ENCODE results near the gene ZNF516.

- TF ChIP-seq, protein P1, sequence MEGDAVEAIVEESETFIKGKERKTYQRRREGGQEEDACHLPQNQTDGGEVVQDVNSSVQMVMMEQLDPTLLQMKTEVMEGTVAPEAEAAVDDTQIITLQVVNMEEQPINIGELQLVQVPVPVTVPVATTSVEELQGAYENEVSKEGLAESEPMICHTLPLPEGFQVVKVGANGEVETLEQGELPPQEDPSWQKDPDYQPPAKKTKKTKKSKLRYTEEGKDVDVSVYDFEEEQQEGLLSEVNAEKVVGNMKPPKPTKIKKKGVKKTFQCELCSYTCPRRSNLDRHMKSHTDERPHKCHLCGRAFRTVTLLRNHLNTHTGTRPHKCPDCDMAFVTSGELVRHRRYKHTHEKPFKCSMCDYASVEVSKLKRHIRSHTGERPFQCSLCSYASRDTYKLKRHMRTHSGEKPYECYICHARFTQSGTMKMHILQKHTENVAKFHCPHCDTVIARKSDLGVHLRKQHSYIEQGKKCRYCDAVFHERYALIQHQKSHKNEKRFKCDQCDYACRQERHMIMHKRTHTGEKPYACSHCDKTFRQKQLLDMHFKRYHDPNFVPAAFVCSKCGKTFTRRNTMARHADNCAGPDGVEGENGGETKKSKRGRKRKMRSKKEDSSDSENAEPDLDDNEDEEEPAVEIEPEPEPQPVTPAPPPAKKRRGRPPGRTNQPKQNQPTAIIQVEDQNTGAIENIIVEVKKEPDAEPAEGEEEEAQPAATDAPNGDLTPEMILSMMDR (IDR thresholded peaks at IDR 0.05): no peak
- TF ChIP-seq POLR2A (IDR thresholded peaks at IDR 0.05): no peak
Measured at GRCh38 chr18:76514573-76514972, 19.5 kb upstream of the ZNF516 start.
